ENCODE data around the gene CAPN2.

CAPN2 gene

GRCh38 chr1:223706077-223706973, 6.0 kb upstream of the CAPN2 start (continued):
- TF ChIP-seq, protein P1, sequence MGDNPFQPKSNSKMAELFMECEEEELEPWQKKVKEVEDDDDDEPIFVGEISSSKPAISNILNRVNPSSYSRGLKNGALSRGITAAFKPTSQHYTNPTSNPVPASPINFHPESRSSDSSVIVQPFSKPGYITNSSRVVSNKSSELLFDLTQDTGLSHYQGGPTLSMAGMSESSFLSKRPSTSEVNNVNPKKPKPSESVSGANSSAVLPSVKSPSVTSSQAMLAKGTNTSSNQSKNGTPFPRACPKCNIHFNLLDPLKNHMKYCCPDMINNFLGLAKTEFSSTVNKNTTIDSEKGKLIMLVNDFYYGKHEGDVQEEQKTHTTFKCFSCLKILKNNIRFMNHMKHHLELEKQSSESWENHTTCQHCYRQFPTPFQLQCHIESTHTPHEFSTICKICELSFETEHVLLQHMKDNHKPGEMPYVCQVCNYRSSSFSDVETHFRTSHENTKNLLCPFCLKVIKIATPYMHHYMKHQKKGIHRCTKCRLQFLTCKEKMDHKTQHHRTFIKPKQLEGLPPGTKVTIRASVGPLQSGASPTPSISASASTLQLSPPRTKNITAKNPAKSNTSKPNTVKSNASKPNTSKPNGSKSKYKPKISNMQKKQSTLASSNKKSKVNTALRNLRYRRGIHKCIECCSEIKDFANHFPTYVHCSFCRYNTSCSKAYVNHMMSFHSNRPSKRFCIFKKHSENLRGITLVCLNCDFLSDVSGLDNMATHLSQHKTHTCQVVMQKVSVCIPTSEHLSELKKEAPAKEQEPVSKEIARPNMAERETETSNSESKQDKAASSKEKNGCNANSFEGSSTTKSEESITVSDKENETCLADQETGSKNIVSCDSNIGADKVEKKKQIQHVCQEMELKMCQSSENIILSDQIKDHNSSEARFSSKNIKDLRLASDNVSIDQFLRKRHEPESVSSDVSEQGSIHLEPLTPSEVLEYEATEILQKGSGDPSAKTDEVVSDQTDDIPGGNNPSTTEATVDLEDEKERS (tag by site-specific recombination; IDR thresholded peaks at IDR 0.05), result no peak
- TF ChIP-seq ZNF664 (tag by site-specific recombination; IDR thresholded peaks at IDR 0.05) (peak; percentile 88), HOXA7 (CRISPR knock-in tag; IDR thresholded peaks at IDR 0.05; ENCODE audit: borderline replicate concordance) (no peak), KLF16 (tag by site-specific recombination; IDR thresholded peaks at IDR 0.05) (no peak), ZNF423 (tag by site-specific recombination; IDR thresholded peaks at IDR 0.05) (peak; percentile 77; the same call in 1 of the 2 replicates), ZNF416 (tag by site-specific recombination; IDR thresholded peaks at IDR 0.05) (no peak), RBAK (tag by site-specific recombination; IDR thresholded peaks at IDR 0.05) (no peak), ZNF214 (tag by site-specific recombination; IDR thresholded peaks at IDR 0.05; ENCODE audit: borderline replicate concordance) (no peak), ZNF558 (tag by site-specific recombination; IDR thresholded peaks at IDR 0.05) (no peak), ZNF707 (tag by site-specific recombination; IDR thresholded peaks at IDR 0.05) (no peak), MYNN (tag by site-specific recombination; IDR thresholded peaks at IDR 0.05; ENCODE audit: borderline replicate concordance) (no peak), PBX3 (CRISPR knock-in tag; IDR thresholded peaks at IDR 0.05) (no peak), ZNF174 (tag by site-specific recombination; IDR thresholded peaks at IDR 0.05) (no peak), ZNF23 (tag by site-specific recombination; IDR thresholded peaks at IDR 0.05; ENCODE audit: borderline replicate concordance) (no peak), ZNF132 (tag by site-specific recombination; IDR thresholded peaks at IDR 0.05; ENCODE audit: borderline replicate concordance) (no peak), ZNF202 (tag by site-specific recombination; IDR thresholded peaks at IDR 0.05; ENCODE audit: borderline replicate concordance) (no peak), ZFP37 (tag by site-specific recombination; IDR thresholded peaks at IDR 0.05) (0 out of 2 replicates have a peak, but pooled peaks have one; percentile 12), KLF1 (tag by site-specific recombination; IDR thresholded peaks at IDR 0.05) (no peak), ZBTB26 (tag by site-specific recombination; optimal IDR thresholded peaks at IDR 0.05) (no peak), ZNF658 (tag by site-specific recombination; IDR thresholded peaks at IDR 0.05) (no peak), ZBTB1 (tag by site-specific recombination; IDR thresholded peaks at IDR 0.05) (no peak), ZNF366 (tag by site-specific recombination; conservative IDR thresholded peaks at IDR 0.05) (peak; percentile 22; the same call in 1 of the 2 replicates), ZNF624 (tag by site-specific recombination; IDR thresholded peaks at IDR 0.05) (no peak), ZNF148 (tag by site-specific recombination; IDR thresholded peaks at IDR 0.05; ENCODE audit: borderline replicate concordance) (no peak), ZNF140 (tag by site-specific recombination; IDR thresholded peaks at IDR 0.05) (no peak), IKZF3 (tag by site-specific recombination; IDR thresholded peaks at IDR 0.05) (0 out of 2 replicates have a peak, but pooled peaks have one; percentile 18), ATF2 (tag by site-specific recombination; IDR thresholded peaks at IDR 0.05; ENCODE audit: low read depth) (no peak), ZNF776 (tag by site-specific recombination; IDR thresholded peaks at IDR 0.05; ENCODE audit: borderline replicate concordance) (no peak)
- TF ChIP-seq, protein P2, sequence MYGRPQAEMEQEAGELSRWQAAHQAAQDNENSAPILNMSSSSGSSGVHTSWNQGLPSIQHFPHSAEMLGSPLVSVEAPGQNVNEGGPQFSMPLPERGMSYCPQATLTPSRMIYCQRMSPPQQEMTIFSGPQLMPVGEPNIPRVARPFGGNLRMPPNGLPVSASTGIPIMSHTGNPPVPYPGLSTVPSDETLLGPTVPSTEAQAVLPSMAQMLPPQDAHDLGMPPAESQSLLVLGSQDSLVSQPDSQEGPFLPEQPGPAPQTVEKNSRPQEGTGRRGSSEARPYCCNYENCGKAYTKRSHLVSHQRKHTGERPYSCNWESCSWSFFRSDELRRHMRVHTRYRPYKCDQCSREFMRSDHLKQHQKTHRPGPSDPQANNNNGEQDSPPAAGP (tag by site-specific recombination; IDR thresholded peaks at IDR 0.05), result peak; percentile 16; the same call in 1 of the 2 replicates

Measured in HEK293 (cell line).